DND-41 (cell line): ENCODE measurements around the gene PDLIM5.

Experiments
- ATAC-seq: fragments of 200-7000 bp; cut with Tn5 transposase; 3 replicates; pipeline ENCODE4 v1.9.1; 2021; ENCODE audit warnings: low read depth; ENCODE audit not compliant: insufficient read depth
- DNase-seq: peaks from one replicate; pipeline ENCODE4 v3.0.0-alpha.2; 2020
- H2AFZ ChIP-seq: 2 replicates; pipeline ENCODE4 v1.6.0; 2012; ENCODE audit warnings: low read depth, low read length
- H3K27ac ChIP-seq: 2 replicates; pipeline ENCODE4 v1.5.1; 2012; ENCODE audit warnings: low read length, inconsistent platforms
- H3K27me3 ChIP-seq: fragments of 200-600 bp; sonication (generic); 2 replicates; pipeline ENCODE4 v1.6.0; 2012; ENCODE audit warnings: low read length, mild to moderate bottlenecking, inconsistent platforms; ENCODE audit not compliant: insufficient read depth, poor library complexity
- H3K36me3 ChIP-seq: 2 replicates; pipeline ENCODE4 v1.5.1; 2012; ENCODE audit warnings: low read length, inconsistent platforms; ENCODE audit not compliant: insufficient read depth
- H3K4me1 ChIP-seq: 2 replicates; pipeline ENCODE4 v1.5.1; 2012; ENCODE audit warnings: mild to moderate bottlenecking, low read length; ENCODE audit not compliant: insufficient read depth
- H3K4me2 ChIP-seq: 2 replicates; pipeline ENCODE4 v1.6.0; 2012; ENCODE audit warnings: mild to moderate bottlenecking, moderate library complexity, low read length, inconsistent platforms; ENCODE audit not compliant: insufficient read depth
- H3K4me3 ChIP-seq, 2 experiments: fragments of 200-600 bp in 1 of 2; shearing (Covaris generic) in 1 of 2; 2 replicates each; pipeline ENCODE4 v1.5.1; 2012 to 2016; ENCODE audit warnings: inconsistent platforms in 2 of 2, low read length in 2 of 2, mild to moderate bottlenecking in 2 of 2, low read depth in 1 of 2, moderate library complexity in 1 of 2
- H3K79me2 ChIP-seq: 2 replicates; pipeline ENCODE4 v1.6.0; 2012; ENCODE audit warnings: low read length, inconsistent platforms; ENCODE audit not compliant: insufficient read depth
- H3K9ac ChIP-seq: 2 replicates; pipeline ENCODE4 v1.6.0; 2012; ENCODE audit warnings: low read depth, mild to moderate bottlenecking, inconsistent platforms, low read length, moderate library complexity
- H3K9me3 ChIP-seq: 2 replicates; pipeline ENCODE4 v1.5.1; 2012; ENCODE audit warnings: low read length, moderate library complexity, mild to moderate bottlenecking, inconsistent platforms; ENCODE audit not compliant: insufficient read depth, severe bottlenecking
- H4K20me1 ChIP-seq: 2 replicates; pipeline ENCODE4 v1.6.0; 2012; ENCODE audit warnings: low read length; ENCODE audit not compliant: insufficient read depth
- EZH2 ChIP-seq: IDR thresholded peaks from 3 replicates; pipeline ENCODE4 v1.6.1; 2012; ENCODE audit warnings: borderline replicate concordance, low read depth, mild to moderate bottlenecking, moderate library complexity, low read length, inconsistent platforms; ENCODE audit not compliant: severe bottlenecking
- TF ChIP-seq, protein P1 (sequence below): IDR thresholded peaks from 2 replicates; pipeline ENCODE4 v1.5.1; 2012; ENCODE audit warnings: borderline replicate concordance, low read length, moderate library complexity, mild to moderate bottlenecking; ENCODE audit not compliant: poor library complexity, severe bottlenecking; ENCODE audit errors: extremely low read depth

PDLIM5 gene

GRCh38 chr4:94562285-94562684, 110.5 kb downstream of the PDLIM5 start:
- Histone ChIP-seq H3K27me3 (no peaks in the 10 kb centered on the region), H2AFZ (no peak overlapping the region), H3K9ac (no peak overlapping the region), H3K9me3 (no peaks in the 10 kb centered on the region), H3K79me2 (no peaks in the 10 kb centered on the region), H3K27ac (no peak overlapping the region), H3K4me2 (no peak overlapping the region), H3K36me3 (no peaks in the 10 kb centered on the region), H3K4me3 (no peak overlapping the region), H4K20me1 (no peaks in the 10 kb centered on the region), H3K4me1 (no peaks in the 10 kb centered on the region)
- ATAC-seq (no peak), DNase-seq (no peak)
- no peak for TF ChIP-seq EZH2
- TF ChIP-seq, protein P1, sequence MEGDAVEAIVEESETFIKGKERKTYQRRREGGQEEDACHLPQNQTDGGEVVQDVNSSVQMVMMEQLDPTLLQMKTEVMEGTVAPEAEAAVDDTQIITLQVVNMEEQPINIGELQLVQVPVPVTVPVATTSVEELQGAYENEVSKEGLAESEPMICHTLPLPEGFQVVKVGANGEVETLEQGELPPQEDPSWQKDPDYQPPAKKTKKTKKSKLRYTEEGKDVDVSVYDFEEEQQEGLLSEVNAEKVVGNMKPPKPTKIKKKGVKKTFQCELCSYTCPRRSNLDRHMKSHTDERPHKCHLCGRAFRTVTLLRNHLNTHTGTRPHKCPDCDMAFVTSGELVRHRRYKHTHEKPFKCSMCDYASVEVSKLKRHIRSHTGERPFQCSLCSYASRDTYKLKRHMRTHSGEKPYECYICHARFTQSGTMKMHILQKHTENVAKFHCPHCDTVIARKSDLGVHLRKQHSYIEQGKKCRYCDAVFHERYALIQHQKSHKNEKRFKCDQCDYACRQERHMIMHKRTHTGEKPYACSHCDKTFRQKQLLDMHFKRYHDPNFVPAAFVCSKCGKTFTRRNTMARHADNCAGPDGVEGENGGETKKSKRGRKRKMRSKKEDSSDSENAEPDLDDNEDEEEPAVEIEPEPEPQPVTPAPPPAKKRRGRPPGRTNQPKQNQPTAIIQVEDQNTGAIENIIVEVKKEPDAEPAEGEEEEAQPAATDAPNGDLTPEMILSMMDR, result no peak

- H3K4me3 ChIP-seq, result no peak overlapping the region
- H2AFZ ChIP-seq, result no peak overlapping the region
- H3K27me3 ChIP-seq, result no peaks in the 10 kb centered on the region
- DNase-seq (no peak), ATAC-seq (no peak)
- no peak overlapping the region for H3K27ac ChIP-seq
- H3K9ac ChIP-seq, result no peak overlapping the region
- no peaks in the 10 kb centered on the region for H3K9me3 ChIP-seq
- H3K79me2 ChIP-seq, result no peaks in the 10 kb centered on the region
- TF ChIP-seq, protein P1, result no peak
- TF ChIP-seq EZH2, result no peak
- 0 out of 2 replicates have a peak, but pooled peaks cover 2% of the 10 kb centered on the region for H3K4me1 ChIP-seq
- H4K20me1 ChIP-seq, result no peaks in the 10 kb centered on the region
- no peaks in the 10 kb centered on the region for H3K36me3 ChIP-seq
- no peak overlapping the region for H3K4me2 ChIP-seq
Observed at GRCh38 chr4:94564252-94564651, 112.5 kb downstream of the PDLIM5 start.

DNA sequence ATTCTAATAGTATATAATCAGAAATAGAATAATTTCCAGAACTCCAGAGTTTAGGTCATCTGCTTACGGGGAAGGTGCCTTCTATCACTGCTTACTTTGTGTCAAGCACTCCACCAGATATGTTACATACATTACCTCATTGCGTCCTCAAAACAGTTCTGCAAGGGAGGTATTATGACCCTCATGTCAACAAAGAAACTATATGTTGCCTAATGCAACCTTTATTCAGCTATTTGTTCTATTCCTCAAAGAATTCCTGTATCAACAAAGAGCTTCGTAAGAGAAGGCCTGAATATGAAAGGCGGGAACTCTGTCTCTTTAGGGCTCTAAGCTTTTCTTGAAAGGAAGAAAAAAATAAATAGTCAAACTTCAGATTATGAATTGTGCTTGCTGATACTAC, 114.7 kb downstream of the PDLIM5 start:
- Histone ChIP-seq H3K9ac (no peak overlapping the region), H3K4me1 (0 out of 2 replicates have a peak, but pooled peaks cover 2% of the 10 kb centered on the region)
- TF ChIP-seq EZH2, result no peak
- TF ChIP-seq, protein P1, result no peak

GRCh38 chr4:94567811-94568210, 116.1 kb downstream of the PDLIM5 start:
- no peak for TF ChIP-seq EZH2
- TF ChIP-seq, protein P1, result no peak
- H3K9ac ChIP-seq, result no peak overlapping the region
- 0 out of 2 replicates have a peak, but pooled peaks cover 2% of the 10 kb centered on the region for H3K4me1 ChIP-seq
- no peak overlapping the region for H2AFZ ChIP-seq
- H4K20me1 ChIP-seq, result no peaks in the 10 kb centered on the region
- DNase-seq (no peak), ATAC-seq (peak; percentile 49; the same call in 2 of the 3 replicates)
- no peaks in the 10 kb centered on the region for H3K27me3 ChIP-seq
- no peaks in the 10 kb centered on the region for H3K79me2 ChIP-seq
- no peak overlapping the region for H3K4me3 ChIP-seq
- no peaks in the 10 kb centered on the region for H3K36me3 ChIP-seq
- H3K9me3 ChIP-seq, result no peaks in the 10 kb centered on the region
- H3K4me2 ChIP-seq, result no peak overlapping the region
- H3K27ac ChIP-seq, result no peak overlapping the region

More for the DNA sequence above, 114.7 kb downstream of the PDLIM5 start:
- no peaks in the 10 kb centered on the region for H4K20me1 ChIP-seq
- no peaks in the 10 kb centered on the region for H3K27me3 ChIP-seq
- no peak overlapping the region for H3K4me3 ChIP-seq
- H3K36me3 ChIP-seq, result no peaks in the 10 kb centered on the region
- H2AFZ ChIP-seq, result no peak overlapping the region
- no peaks in the 10 kb centered on the region for H3K9me3 ChIP-seq
- DNase-seq (no peak), ATAC-seq (no peak)
- H3K27ac ChIP-seq, result no peak overlapping the region
- H3K4me2 ChIP-seq, result no peak overlapping the region
- no peaks in the 10 kb centered on the region for H3K79me2 ChIP-seq
